Nephron progenitor cell (in vitro differentiated cells): ENCODE measurements around the gene CCL4.

Source experiments
- DNase-seq: peaks from one replicate; pipeline ENCODE4 v3.0.0; 2021
- H3K27ac Mint-ChIP-seq: 2 replicates; pipeline ENCODE4 v1.8.0; 2021; ENCODE audit warnings: mild to moderate bottlenecking, moderate library complexity, mixed read lengths
- H3K27me3 Mint-ChIP-seq: 2 replicates; pipeline ENCODE4 v1.8.0; 2021; ENCODE audit warnings: mild to moderate bottlenecking, low read depth, mixed read lengths; ENCODE audit not compliant: poor library complexity
- H3K36me3 Mint-ChIP-seq: 2 replicates; pipeline ENCODE4 v1.8.0; 2021; ENCODE audit warnings: low read depth, mixed read lengths
- H3K4me1 Mint-ChIP-seq: 2 replicates; pipeline ENCODE4 v1.8.0; 2021; ENCODE audit warnings: mixed read lengths
- H3K4me3 Mint-ChIP-seq: 2 replicates; pipeline ENCODE4 v1.8.0; 2021; ENCODE audit warnings: mild to moderate bottlenecking, moderate library complexity, mixed read lengths
- H3K9me3 Mint-ChIP-seq: 2 replicates; pipeline ENCODE4 v1.8.0; 2021; ENCODE audit warnings: mild to moderate bottlenecking, moderate library complexity, mixed read lengths
- CTCF ChIP-seq: fragments of 200-600 bp; sonication (generic); IDR thresholded peaks from 2 replicates; pipeline ENCODE4 v1.5.0; 2021; ENCODE audit warnings: antibody characterized with exemption

Gene CCL4

GRCh38 chr17:36123431-36123830 lies 19.8 kb downstream of the CCL4 start:
- TF ChIP-seq CTCF: no peak
- H3K9me3 Mint-ChIP-seq: peaks cover 22% of the 10 kb centered on the region
- H3K4me1 Mint-ChIP-seq: no peaks in the 10 kb centered on the region
- DNase-seq: no peak
- H3K27ac Mint-ChIP-seq: no peak overlapping the region
- peaks cover 13% of the 10 kb centered on the region for H3K27me3 Mint-ChIP-seq
- no peaks in the 10 kb centered on the region for H3K36me3 Mint-ChIP-seq
- H3K4me3 Mint-ChIP-seq: no peak overlapping the region

- Mint-ChIP-seq H3K27ac (no peak overlapping the region), H3K9me3 (peaks cover 20% of the 10 kb centered on the region), H3K27me3 (peaks cover 17% of the 10 kb centered on the region), H3K36me3 (no peaks in the 10 kb centered on the region), H3K4me1 (no peaks in the 10 kb centered on the region), H3K4me3 (no peak overlapping the region)
- no peak for TF ChIP-seq CTCF
- DNase-seq: no peak
These were observed 21.5 kb downstream of the CCL4 start for GRCh38 chr17:36124879-36125824.

GRCh38 chr17:36127199-36127893 lies 23.7 kb downstream of the CCL4 start:
- Mint-ChIP-seq H3K27me3 (peaks cover 17% of the 10 kb centered on the region), H3K27ac (no peak overlapping the region), H3K4me1 (peaks cover 1% of the 10 kb centered on the region), H3K36me3 (no peaks in the 10 kb centered on the region), H3K4me3 (no peak overlapping the region), H3K9me3 (peaks cover 18% of the 10 kb centered on the region)
- no peak for DNase-seq
- no peak for TF ChIP-seq CTCF

GRCh38 chr17:36127911-36128310 lies 24.3 kb downstream of the CCL4 start:
- H3K27ac Mint-ChIP-seq: no peak overlapping the region
- no peak for TF ChIP-seq CTCF
- no peak overlapping the region for H3K4me3 Mint-ChIP-seq
- no peaks in the 10 kb centered on the region for H3K36me3 Mint-ChIP-seq
- peaks cover 17% of the 10 kb centered on the region for H3K27me3 Mint-ChIP-seq
- peaks cover 18% of the 10 kb centered on the region for H3K9me3 Mint-ChIP-seq
- no peak for DNase-seq
- peaks cover 7% of the 10 kb centered on the region for H3K4me1 Mint-ChIP-seq

- H3K9me3 Mint-ChIP-seq: peaks cover 18% of the 10 kb centered on the region
- TF ChIP-seq CTCF: no peak
- peaks cover 17% of the 10 kb centered on the region for H3K27me3 Mint-ChIP-seq
- peaks cover 9% of the 10 kb centered on the region for H3K4me1 Mint-ChIP-seq
- no peak overlapping the region for H3K4me3 Mint-ChIP-seq
- H3K36me3 Mint-ChIP-seq: no peaks in the 10 kb centered on the region
- H3K27ac Mint-ChIP-seq: no peak overlapping the region
- DNase-seq: no peak
These were observed 24.9 kb downstream of the CCL4 start for GRCh38 chr17:36128411-36128978.
